ENCODE results near the gene ASXL2.

ASXL2 gene

DNA sequence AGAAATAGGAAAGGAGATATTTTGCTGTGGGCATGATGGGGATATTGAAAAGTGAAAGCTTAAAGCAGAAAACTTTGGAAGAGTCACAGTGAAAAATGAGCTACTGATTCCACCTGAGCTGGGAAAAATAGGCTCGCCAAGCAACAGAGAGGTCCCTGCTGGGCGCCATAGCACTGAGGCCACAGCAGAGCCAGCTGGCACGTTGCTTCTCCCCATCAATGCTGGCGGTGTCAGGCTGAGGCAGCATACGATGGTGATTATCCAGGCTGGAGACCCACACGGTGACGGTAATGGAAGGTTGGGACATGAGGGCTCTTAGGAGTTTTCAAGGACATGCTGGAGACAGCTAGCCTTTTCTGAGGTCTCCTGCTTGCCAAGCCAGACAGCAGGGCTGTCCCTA, 179.1 kb downstream of the ASXL2 start:
- DNase-seq (ENCODE audit: insufficient read length, low spot score) (no peak), FAIRE-seq (no peak)

DNA sequence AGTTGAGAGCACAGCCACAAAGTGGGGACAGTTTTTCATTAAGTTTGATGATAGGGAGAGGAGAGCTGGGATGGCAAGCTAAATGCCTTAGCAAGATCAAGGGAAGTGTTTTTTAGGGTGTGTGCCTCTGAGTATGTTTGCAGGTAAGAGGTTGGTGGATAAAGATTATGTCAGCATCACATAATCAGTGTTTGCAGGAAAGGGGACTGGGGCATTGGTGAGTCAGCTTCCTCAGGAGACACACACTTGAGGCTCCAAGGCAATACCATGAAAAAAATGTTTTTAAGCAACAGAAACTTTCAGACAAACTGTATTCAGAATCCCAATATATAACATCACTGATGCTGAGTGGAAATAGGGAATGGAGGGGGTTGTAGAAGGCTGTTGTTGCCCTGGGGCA, 179.5 kb downstream of the ASXL2 start:
- DNase-seq (ENCODE audit: insufficient read length, low spot score) (no peak), FAIRE-seq (no peak)

DNA sequence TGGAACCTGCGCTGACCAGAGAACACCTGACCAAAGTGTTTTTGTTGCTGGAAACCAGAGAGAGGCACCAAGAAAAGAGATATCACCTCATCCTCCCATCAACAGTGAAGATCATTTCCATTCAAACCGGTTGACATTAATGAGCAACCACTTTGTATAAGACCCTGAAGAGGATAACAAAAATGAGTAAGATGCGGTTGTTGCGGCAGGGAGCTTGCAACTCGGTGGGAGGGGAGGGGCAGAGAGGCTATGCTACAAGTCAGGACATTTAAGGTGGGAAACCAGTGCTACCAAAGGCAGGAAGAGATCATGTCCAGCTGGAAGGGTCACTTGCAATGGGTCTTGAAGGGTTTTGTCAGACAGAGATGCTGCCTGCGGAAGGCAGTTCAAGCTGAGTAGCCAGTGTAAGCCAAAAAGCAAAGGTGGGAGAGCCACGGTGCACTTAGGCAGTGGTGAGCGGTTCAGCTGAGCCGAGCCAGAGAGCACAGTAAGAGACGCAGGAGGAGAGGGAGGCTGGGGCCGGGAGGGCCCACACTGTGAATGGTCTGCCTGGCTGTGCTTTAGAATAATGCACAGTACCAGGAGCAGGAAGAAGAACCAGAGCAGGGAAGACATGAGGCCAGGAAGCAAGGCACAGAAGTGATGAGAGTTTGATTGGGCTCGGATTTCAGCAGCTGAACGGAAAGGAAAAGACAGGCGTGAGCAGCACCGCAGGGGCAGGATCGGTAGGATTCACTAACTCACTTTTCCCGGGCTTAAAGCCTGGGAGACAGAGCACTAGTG, 180.5 kb downstream of the ASXL2 start:
- no peak for DNase-seq (ENCODE audit: insufficient read length, low spot score)
- FAIRE-seq, result no peak

DNA sequence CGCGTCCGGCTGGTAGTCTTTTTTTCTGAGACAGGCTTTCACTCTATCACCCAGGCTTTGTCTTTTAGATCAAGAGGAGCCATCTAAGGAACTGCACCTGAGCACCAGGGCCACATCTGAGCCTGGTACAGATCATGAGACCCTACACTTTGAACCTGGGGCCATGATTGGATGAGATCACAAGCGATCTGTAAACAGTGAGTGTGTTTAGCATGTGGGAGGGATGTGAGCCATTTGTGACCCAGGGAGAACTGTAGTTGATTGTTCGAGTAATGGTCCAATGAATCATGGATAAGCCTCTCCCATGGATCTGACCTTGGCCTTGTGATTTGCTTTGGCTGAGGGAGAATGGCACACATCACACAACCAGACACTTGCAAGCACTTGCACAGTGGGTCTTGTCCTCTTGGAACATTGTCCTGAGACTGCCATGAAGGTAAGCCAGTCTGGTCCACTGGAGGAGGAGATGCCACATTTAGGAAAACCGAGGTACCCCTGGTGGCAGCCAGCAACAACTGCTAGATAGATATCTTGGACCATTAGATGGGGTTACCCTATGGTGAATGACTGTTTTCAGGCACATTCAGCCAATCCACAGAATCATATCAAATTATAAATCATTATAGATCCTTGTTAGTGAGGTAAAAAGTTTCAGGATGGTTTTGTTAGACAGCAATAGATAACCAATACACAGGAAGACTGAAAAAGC, 185.4 kb downstream of the ASXL2 start:
- FAIRE-seq (no peak), DNase-seq (ENCODE audit: insufficient read length, low spot score) (no peak)

DNA sequence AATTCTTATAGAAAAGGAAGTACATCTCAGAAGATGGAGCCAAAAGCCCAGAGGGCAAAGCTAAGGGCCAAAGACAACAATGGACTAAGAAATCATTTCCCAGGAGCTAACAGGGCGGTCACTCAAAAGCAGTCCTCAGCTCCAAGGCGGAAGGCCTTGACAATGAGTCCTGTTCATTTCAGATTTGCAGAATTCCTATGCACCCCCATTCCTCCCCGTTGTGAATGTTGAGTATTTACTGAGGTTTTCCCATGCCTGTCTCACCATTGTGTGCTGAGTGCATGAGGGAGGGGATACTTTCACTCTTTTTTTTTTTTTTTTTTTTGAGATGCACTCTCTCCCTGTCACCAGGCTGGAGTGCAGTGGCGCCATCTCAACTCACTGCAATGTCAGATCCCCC, 186.1 kb downstream of the ASXL2 start:
- no peak for FAIRE-seq

DNA sequence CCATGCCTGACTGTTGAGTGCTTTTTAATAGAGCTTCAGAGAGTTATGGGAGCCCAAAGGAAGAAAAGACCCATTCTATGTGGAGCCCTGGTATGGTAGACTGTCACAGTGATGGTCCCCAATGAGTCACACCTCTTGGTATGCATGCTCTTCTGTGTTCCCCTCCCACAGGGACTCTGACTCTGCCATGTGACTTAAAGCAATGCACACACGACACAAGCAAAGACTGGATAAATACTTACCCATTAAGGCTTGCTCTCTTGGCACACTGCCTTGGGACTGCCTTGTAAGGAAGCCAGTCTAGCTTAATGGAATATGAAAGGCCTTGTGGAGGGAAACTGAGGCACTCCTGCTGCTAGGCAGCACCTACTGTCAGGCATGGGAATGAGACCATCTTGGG, 188.2 kb downstream of the ASXL2 start:
- DNase-seq (ENCODE audit: insufficient read length, low spot score) (no peak), FAIRE-seq (no peak)

More for the DNA sequence above, 186.1 kb downstream of the ASXL2 start:
- DNase-seq (ENCODE audit: insufficient read length, low spot score), result no peak

DNA sequence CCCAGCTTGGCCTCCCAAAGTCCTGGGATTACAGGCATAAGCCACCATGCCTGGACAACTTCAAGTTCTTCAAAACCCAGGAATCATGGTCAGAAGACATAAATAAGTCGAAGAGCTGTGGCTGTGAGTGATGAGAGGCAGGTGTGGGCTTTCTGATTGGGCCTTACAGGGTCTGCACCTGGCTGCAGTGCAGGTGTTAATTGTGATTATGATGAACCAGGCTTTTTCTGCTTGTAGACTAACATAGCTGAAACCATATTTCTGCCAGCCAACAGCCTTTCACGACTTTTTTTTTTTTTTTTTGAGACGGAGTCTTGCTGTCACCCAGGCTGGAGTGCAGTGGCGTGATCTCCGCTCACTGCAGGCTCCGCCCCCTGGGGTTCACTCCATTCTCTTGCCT, 190.1 kb downstream of the ASXL2 start:
- DNase-seq (ENCODE audit: insufficient read length, low spot score) (no peak), FAIRE-seq (no peak)

DNA sequence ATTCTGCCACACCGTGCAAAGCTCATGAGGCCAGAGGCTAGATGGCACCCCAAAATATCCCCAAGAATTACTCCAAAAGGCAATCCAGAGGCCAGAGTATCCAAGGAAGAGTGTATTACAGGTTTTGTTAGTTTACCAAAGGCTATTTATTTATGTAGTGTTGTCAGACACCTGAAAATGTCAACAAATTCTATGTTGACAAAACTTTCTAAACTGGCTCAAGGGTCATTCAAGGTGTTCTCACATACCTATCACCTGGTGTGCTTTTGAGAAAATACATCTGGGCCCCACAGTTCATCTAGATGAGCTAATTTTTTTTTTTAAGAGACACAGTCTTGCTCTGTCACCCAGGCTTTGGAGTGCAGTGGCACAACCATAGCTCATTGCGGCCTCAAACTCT, 192.5 kb downstream of the ASXL2 start:
- no peak for FAIRE-seq
- DNase-seq (ENCODE audit: insufficient read length, low spot score), result no peak

DNA sequence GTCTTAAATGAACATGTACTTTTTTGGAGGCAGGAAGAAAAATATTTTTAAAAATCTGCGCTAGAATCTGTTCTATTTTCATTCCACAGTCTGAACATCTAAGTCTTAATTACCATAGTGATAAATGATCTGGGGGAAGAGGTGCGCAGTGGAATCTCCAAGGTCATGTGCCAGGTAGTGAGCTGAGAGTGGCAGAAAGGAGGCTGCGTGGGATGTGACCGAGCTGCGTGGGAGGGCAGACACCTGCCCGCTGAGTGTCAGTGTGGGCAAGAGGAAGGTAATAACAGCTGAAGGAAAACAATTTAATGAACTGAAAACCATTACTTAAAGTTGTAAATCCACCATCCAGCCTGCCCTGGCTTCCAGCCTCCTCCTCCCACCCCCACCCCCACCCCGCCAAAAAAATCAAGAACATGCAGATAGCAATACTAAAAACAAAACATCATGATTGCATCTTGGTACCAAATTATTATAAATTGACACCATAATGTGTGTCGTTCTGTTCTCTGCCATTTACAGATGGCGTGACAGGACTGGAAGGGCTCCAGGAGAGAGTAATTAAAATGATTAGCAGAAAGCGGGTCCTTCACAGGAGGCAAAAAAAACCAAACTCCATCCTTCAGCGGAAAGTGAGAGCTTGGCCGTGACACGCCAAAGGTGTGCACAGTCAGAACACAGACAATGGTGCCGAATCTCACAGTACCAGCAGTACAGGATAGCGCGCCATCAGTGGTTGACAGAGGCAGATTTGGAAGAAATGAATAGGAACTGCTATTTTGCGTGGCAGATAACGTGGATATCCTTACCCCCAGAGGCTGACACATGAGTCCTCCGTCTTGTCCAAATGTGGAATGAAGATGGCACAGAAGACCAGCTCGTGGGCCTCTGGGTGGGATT, 193.5 kb downstream of the ASXL2 start:
- FAIRE-seq, result no peak
- DNase-seq (ENCODE audit: insufficient read length, low spot score), result no peak
